Measurements from ENCODE around the gene LMOD2. TPM values are rescaled to one million over a fixed set of nuclear protein-coding genes. Genes with fewer than 3 reads are reported as not detected.

Gene LMOD2
- total RNA-seq, 1 experiment from 2014 or later = not detected

- Histone ChIP-seq H3K27me3 (ENCODE audit: control insufficient read depth, insufficient read depth, low read length) (no peaks in the 10 kb centered on the region), H3K4me3 (ENCODE audit: insufficient read depth, low read depth, low read length) (no peak overlapping the region), H3K36me3 (replicated peaks; ENCODE audit: control insufficient read depth, insufficient read depth, low read length) (peaks cover 7% of the 10 kb centered on the region)
- no peak for DNase-seq
Observed at GRCh38 chr7:123705211-123705901, 49.7 kb downstream of the LMOD2 start.

- no peak overlapping the region for H3K4me3 ChIP-seq (ENCODE audit: insufficient read depth, low read depth, low read length)
- no peaks in the 10 kb centered on the region for H3K27me3 ChIP-seq (ENCODE audit: control insufficient read depth, insufficient read depth, low read length)
- DNase-seq = no peak
- H3K36me3 ChIP-seq (replicated peaks; ENCODE audit: control insufficient read depth, insufficient read depth, low read length) = peaks cover 7% of the 10 kb centered on the region
Observed at GRCh38 chr7:123709525-123709924, 53.9 kb downstream of the LMOD2 start.

- H3K4me3 ChIP-seq (ENCODE audit: insufficient read depth, low read depth, low read length) = no peak overlapping the region
- DNase-seq = no peak
- no peaks in the 10 kb centered on the region for H3K27me3 ChIP-seq (ENCODE audit: control insufficient read depth, insufficient read depth, low read length)
- H3K36me3 ChIP-seq (replicated peaks; ENCODE audit: control insufficient read depth, insufficient read depth, low read length) = peaks cover 5% of the 10 kb centered on the region
Observed at GRCh38 chr7:123710683-123711082, 55.0 kb downstream of the LMOD2 start.

GRCh38 chr7:123711832-123712293 is 56.2 kb downstream of the LMOD2 start:
- no peak for DNase-seq
- Histone ChIP-seq H3K36me3 (replicated peaks; ENCODE audit: control insufficient read depth, insufficient read depth, low read length) (peaks cover 4% of the 10 kb centered on the region), H3K4me3 (ENCODE audit: insufficient read depth, low read depth, low read length) (no peak overlapping the region), H3K27me3 (ENCODE audit: control insufficient read depth, insufficient read depth, low read length) (no peaks in the 10 kb centered on the region)

GRCh38 chr7:123712619-123713018 is 57.0 kb downstream of the LMOD2 start:
- DNase-seq = no peak
- no peak overlapping the region for H3K4me3 ChIP-seq (ENCODE audit: insufficient read depth, low read depth, low read length)
- no peaks in the 10 kb centered on the region for H3K27me3 ChIP-seq (ENCODE audit: control insufficient read depth, insufficient read depth, low read length)
- H3K36me3 ChIP-seq (replicated peaks; ENCODE audit: control insufficient read depth, insufficient read depth, low read length) = peaks cover 3% of the 10 kb centered on the region

Other genes with a start within 250 kb of the LMOD2 start
- 0.07 and 0.15 TPM in 2 replicates for gene IQUB, start 121.3 kb upstream of the LMOD2 start, total RNA-seq (2014; rRNA removed; shearing (Covaris generic))
- gene NDUFA5, start 98.0 kb upstream of the LMOD2 start, total RNA-seq (2014; rRNA removed; shearing (Covaris generic)) = 63.3 and 71.8 TPM in 2 replicates
- not detected in 2 replicates for gene ASB15, start 54.0 kb upstream of the LMOD2 start, total RNA-seq (2014; rRNA removed; shearing (Covaris generic))
- gene WASL, start 93.1 kb downstream of the LMOD2 start, total RNA-seq (2014; rRNA removed; shearing (Covaris generic)) = 13.2 and 17.2 TPM in 2 replicates
- 0.11 TPM in 1 of 2 replicates, not detected in the other for gene HYAL4, start 189.3 kb downstream of the LMOD2 start, total RNA-seq (2014; rRNA removed; shearing (Covaris generic))

All from H7 (cell line).